Natural killer cell (primary cell): ENCODE measurements around the gene IPO9. TPM values are rescaled to one million over a fixed set of nuclear protein-coding genes. Genes with fewer than 3 reads are reported as not detected.

Experiments
- ATAC-seq, 3 donors: fragments of 150-1000 bp in 2 of 3; fragments of 200-7000 bp in 1 of 3; cut with Tn5 transposase; 1 replicate in 1 of 3; 2 replicates in 2 of 3; pipeline ENCODE4 v1.10.0; 2021; ENCODE audit warnings: mild to moderate bottlenecking in 2 of 3, moderate library complexity in 2 of 3
- DNase-seq, 2 donors: peaks; one replicate each; pipeline versions ENCODE4 v3.0.0 to v3.0.0-alpha.2; 2013 to 2021; ENCODE audit warnings: mixed read lengths in 1 of 2
- H3K27ac ChIP-seq: one replicate; pipeline ENCODE4 v1.5.1; 2013; ENCODE audit warnings: mild to moderate bottlenecking, low read length
- H3K27me3 ChIP-seq: one replicate; pipeline ENCODE4 v1.6.1; 2013; ENCODE audit warnings: low read length; ENCODE audit not compliant: control insufficient read depth, insufficient read depth
- H3K36me3 ChIP-seq: one replicate; pipeline ENCODE4 v1.6.1; 2013; ENCODE audit warnings: low read length; ENCODE audit not compliant: control insufficient read depth, insufficient read depth
- H3K4me1 ChIP-seq: one replicate; pipeline ENCODE4 v1.6.1; 2013; ENCODE audit warnings: low read length; ENCODE audit not compliant: control insufficient read depth, insufficient read depth
- H3K4me3 ChIP-seq: one replicate; pipeline ENCODE4 v1.5.1; 2013; ENCODE audit warnings: low read length
- H3K9me3 ChIP-seq: one replicate; pipeline ENCODE4 v1.6.1; 2013; ENCODE audit warnings: low read length; ENCODE audit not compliant: control insufficient read depth, insufficient read depth
- H3K27ac Mint-ChIP-seq, 2 donors: one replicate each; pipeline ENCODE4 v1.8.0; 2022; ENCODE audit warnings: mild to moderate bottlenecking in 2 of 2, mixed read lengths in 2 of 2, moderate library complexity in 1 of 2
- H3K27me3 Mint-ChIP-seq, 2 donors: one replicate each; pipeline ENCODE4 v1.8.0; 2022; ENCODE audit warnings: low read depth in 2 of 2, mixed read lengths in 2 of 2
- H3K36me3 Mint-ChIP-seq: one replicate; pipeline ENCODE4 v1.8.0; 2022; ENCODE audit warnings: mixed read lengths
- H3K4me1 Mint-ChIP-seq, 2 donors: one replicate each; pipeline ENCODE4 v1.8.0; 2022; ENCODE audit warnings: mixed read lengths in 2 of 2
- H3K4me3 Mint-ChIP-seq: one replicate; pipeline ENCODE4 v1.8.0; 2022; ENCODE audit warnings: mild to moderate bottlenecking, moderate library complexity, mixed read lengths
- H3K9me3 Mint-ChIP-seq, 2 donors: one replicate each; pipeline ENCODE4 v1.8.0; 2022; ENCODE audit warnings: mixed read lengths in 2 of 2
- CTCF ChIP-seq: fragments of 200-600 bp; IDR thresholded peaks from one replicate; pipeline ENCODE4 v1.8.0; 2022; ENCODE audit warnings: antibody characterized with exemption
- WGBS: methylation state at CpG from one replicate; pipeline ENCODE4 v1.1.7; 2013; ENCODE audit warnings: missing lambda C conversion rate; ENCODE audit not compliant: insufficient coverage; 5-methylcytosine and 5-hydroxymethylcytosine counted together
- intact Hi-C: fragments of 100-400 bp; cut with micrococcal nuclease; formaldehyde crosslinking; loops from one replicate; pipeline ENCODE4 v1.14.2; 2022
- total RNA-seq, 4 donors: library from RNA; stranded (reverse); fragments of 120-200 nt in 1 of 4; gene quantifications; one replicate each; pipeline versions ENCODE4 v1.2.3 to v1.2.4, GENCODE V29; 2013 to 2022

The IPO9 gene
- total RNA-seq, 3 donors from 2014 or later (not counting 1 experiment from before 2014, with no cell fraction given) = 27.0 to 35.5 (median 34.6) TPM

GRCh38 chr1:201792534-201793305, 36.2 kb upstream of the IPO9 start:
- peak in 1 of 2 donors; percentile 70 for DNase-seq
- no peaks in the 10 kb centered on the region for H3K27me3 ChIP-seq
- TF ChIP-seq CTCF = peak; percentile 85
- Mint-ChIP-seq H3K4me3 (no peak overlapping the region), H3K27me3 (peaks cover 7 to 9% of the 10 kb centered on the region in 2 donors), H3K36me3 (no peaks in the 10 kb centered on the region), H3K4me1 (no peaks in the 10 kb centered on the region), H3K9me3 (no peaks in the 10 kb centered on the region), H3K27ac (no peak overlapping the region)
- no peaks in the 10 kb centered on the region for H3K9me3 ChIP-seq
- H3K36me3 ChIP-seq = no peaks in the 10 kb centered on the region
- no peaks in the 10 kb centered on the region for H3K4me1 ChIP-seq
- no peak overlapping the region for H3K27ac ChIP-seq
- WGBS = 60% methylated on average over 9 of the region's 9 CpGs
- intact Hi-C loops = loop anchor here (1.0 kb wide), 1 partner anchor 82 kb away; no protein-coding TSS in a partner anchor
- no peak overlapping the region for H3K4me3 ChIP-seq
- ATAC-seq = peak in 1 of 3 donors; percentile 72

- no peak overlapping the region for H3K4me3 ChIP-seq
- H3K4me1 Mint-ChIP-seq = no peaks in the 10 kb centered on the region
- no peaks in the 10 kb centered on the region for H3K9me3 ChIP-seq
- no peaks in the 10 kb centered on the region for H3K36me3 ChIP-seq
- ATAC-seq (no peak), DNase-seq (no peak)
- H3K4me1 ChIP-seq = no peaks in the 10 kb centered on the region
- no peaks in the 10 kb centered on the region for H3K27me3 ChIP-seq
- H3K27me3 Mint-ChIP-seq = peaks cover 7 to 9% of the 10 kb centered on the region in 2 donors
- intact Hi-C loops = loop anchor here (1.0 kb wide), 1 partner anchor 83 kb away; no protein-coding TSS in a partner anchor
- no peaks in the 10 kb centered on the region for H3K9me3 Mint-ChIP-seq
- no peak overlapping the region for H3K27ac Mint-ChIP-seq
- no peak overlapping the region for H3K27ac ChIP-seq
- no peaks in the 10 kb centered on the region for H3K36me3 Mint-ChIP-seq
- no peak overlapping the region for H3K4me3 Mint-ChIP-seq
- TF ChIP-seq CTCF = peak; percentile 50
- 74% methylated on average over 10 of the region's 11 CpGs for WGBS
Observed at GRCh38 chr1:201793306-201793925, 35.5 kb upstream of the IPO9 start.

- H3K27me3 Mint-ChIP-seq = peaks cover 5 to 9% of the 10 kb centered on the region in 2 donors
- Histone ChIP-seq H3K9me3 (no peaks in the 10 kb centered on the region), H3K27ac (no peak overlapping the region), H3K27me3 (no peaks in the 10 kb centered on the region), H3K36me3 (no peaks in the 10 kb centered on the region), H3K4me1 (no peaks in the 10 kb centered on the region), H3K4me3 (no peak overlapping the region)
- DNase-seq = no peak
- ATAC-seq = no peak
- no peaks in the 10 kb centered on the region for H3K9me3 Mint-ChIP-seq
- H3K36me3 Mint-ChIP-seq = no peaks in the 10 kb centered on the region
- H3K4me1 Mint-ChIP-seq = no peaks in the 10 kb centered on the region
- no peak overlapping the region for H3K4me3 Mint-ChIP-seq
- TF ChIP-seq CTCF = no peak
- WGBS = 94% methylated on average over 3 of the region's 3 CpGs
- intact Hi-C loops = no loop called here
- no peak overlapping the region for H3K27ac Mint-ChIP-seq
Observed at GRCh38 chr1:201795066-201795465, 33.9 kb upstream of the IPO9 start.
